WTC11 (cell line): ENCODE results near the gene IL16. TPM values are rescaled to one million over a fixed set of nuclear protein-coding genes. Genes with fewer than 3 reads are reported as not detected.
A peak's percentile ranks its signal among the peaks of the same experiment; 100 is the strongest.

Experiments
- ATAC-seq: fragments of 200-7000 bp; cut with Tn5 transposase; 2 replicates; pipeline ENCODE4 v1.10.0; 2021; ENCODE audit warnings: mild to moderate bottlenecking, moderate library complexity
- CTCF ChIA-PET: fragments of 300-600 bp; sonication (Branson Sonifier 250); formaldehyde crosslinking; loops from one replicate; lab custom pipeline; 2021; ENCODE audit warnings: antibody characterized with exemption; lab: Charles Lee
- POLR2A ChIA-PET: fragments of 350-600 bp; sonication (Branson Sonifier 250); formaldehyde crosslinking; loops from one replicate; lab custom pipeline; 2021; ENCODE audit warnings: antibody characterized with exemption; lab: Charles Lee
- DNase-seq: peaks from one replicate; pipeline ENCODE4 v3.0.0; 2021; ENCODE audit warnings: low spot score
- H3K27ac Mint-ChIP-seq: 2 replicates; pipeline ENCODE4 v1.8.0; 2021; ENCODE audit warnings: mixed read lengths
- H3K27me3 Mint-ChIP-seq: 2 replicates; pipeline ENCODE4 v1.8.0; 2021; ENCODE audit warnings: low read depth, mild to moderate bottlenecking, moderate library complexity, mixed read lengths
- H3K36me3 Mint-ChIP-seq: 2 replicates; pipeline ENCODE4 v1.8.0; 2021; ENCODE audit warnings: mixed read lengths
- H3K4me1 Mint-ChIP-seq: 2 replicates; pipeline ENCODE4 v1.8.0; 2022; ENCODE audit warnings: mixed read lengths
- H3K4me3 Mint-ChIP-seq: 2 replicates; pipeline ENCODE4 v1.8.0; 2021; ENCODE audit warnings: mild to moderate bottlenecking, moderate library complexity, mixed read lengths
- H3K9me3 Mint-ChIP-seq: 2 replicates; pipeline ENCODE4 v1.8.0; 2021; ENCODE audit warnings: mixed read lengths
- ARID4B ChIP-seq: sonication (generic); formaldehyde crosslinking; IDR thresholded peaks from 2 replicates; pipeline ENCODE4 v1.8.0; 2023; ENCODE audit warnings: missing genetic modification reagents, mild to moderate bottlenecking, borderline replicate concordance
- ATF1 ChIP-seq: sonication (generic); formaldehyde crosslinking; IDR thresholded peaks from 2 replicates; pipeline ENCODE4 v1.8.1; 2023; ENCODE audit warnings: mild to moderate bottlenecking, moderate library complexity, missing genetic modification reagents
- EMX1 ChIP-seq: fragments of 250-450 bp; sonication (Bioruptor Pico); IDR thresholded peaks from 2 replicates; pipeline ENCODE4 v1.8.0; 2021; ENCODE audit warnings: mild to moderate bottlenecking
- ERG ChIP-seq: fragments of 250-450 bp; sonication (Bioruptor Pico); IDR thresholded peaks from 2 replicates; pipeline ENCODE4 v1.8.0; 2021; ENCODE audit warnings: mild to moderate bottlenecking
- FOXP1 ChIP-seq: sonication (generic); formaldehyde crosslinking; IDR thresholded peaks from 2 replicates; pipeline ENCODE4 v1.8.0; 2022; ENCODE audit warnings: missing genetic modification reagents, mild to moderate bottlenecking, moderate library complexity, borderline replicate concordance
- HMGA2 ChIP-seq: fragments of 250-450 bp; sonication (Bioruptor Pico); IDR thresholded peaks from 2 replicates; pipeline ENCODE4 v1.4.0; 2021; ENCODE audit warnings: mild to moderate bottlenecking, moderate library complexity
- HMGXB4 ChIP-seq: sonication (generic); formaldehyde crosslinking; IDR thresholded peaks from 2 replicates; pipeline ENCODE4 v1.8.1; 2023; ENCODE audit warnings: mild to moderate bottlenecking, moderate library complexity, missing genetic modification reagents
- JAZF1 ChIP-seq: fragments of 250-450 bp; sonication (Bioruptor Pico); IDR thresholded peaks from 2 replicates; pipeline ENCODE4 v1.9.0; 2021; ENCODE audit warnings: moderate library complexity, mild to moderate bottlenecking, inconsistent platforms
- KAT7 ChIP-seq: sonication (generic); formaldehyde crosslinking; IDR thresholded peaks from 2 replicates; pipeline ENCODE4 v1.8.1; 2023; ENCODE audit warnings: missing genetic modification reagents, mild to moderate bottlenecking, borderline replicate concordance
- MLX ChIP-seq: sonication (generic); formaldehyde crosslinking; IDR thresholded peaks from 2 replicates; pipeline ENCODE4 v1.8.1; 2023; ENCODE audit warnings: mild to moderate bottlenecking, missing genetic modification reagents, moderate library complexity
- NFATC4 ChIP-seq: fragments of 250-450 bp; sonication (Bioruptor Pico); IDR thresholded peaks from 2 replicates; pipeline ENCODE4 v1.9.0; 2021; ENCODE audit warnings: mild to moderate bottlenecking
- NFYB ChIP-seq: sonication (generic); formaldehyde crosslinking; conservative IDR thresholded peaks from 2 replicates; pipeline ENCODE4 v1.8.0; 2022; ENCODE audit warnings: low read depth, missing genetic modification reagents
- NR3C1 ChIP-seq: sonication (generic); formaldehyde crosslinking; conservative IDR thresholded peaks from 2 replicates; pipeline ENCODE4 v1.8.1; 2023; ENCODE audit warnings: low read depth, mild to moderate bottlenecking, missing genetic modification reagents
- PRDM15 ChIP-seq: sonication (generic); formaldehyde crosslinking; IDR thresholded peaks from 2 replicates; pipeline ENCODE4 v1.8.0; 2022; ENCODE audit warnings: missing genetic modification reagents
- RELA ChIP-seq: sonication (generic); formaldehyde crosslinking; IDR thresholded peaks from 2 replicates; pipeline ENCODE4 v1.8.1; 2022; ENCODE audit warnings: missing genetic modification reagents, mild to moderate bottlenecking, borderline replicate concordance
- STAT6 ChIP-seq: sonication (generic); formaldehyde crosslinking; conservative IDR thresholded peaks from 2 replicates; pipeline ENCODE4 v1.8.1; 2023; ENCODE audit warnings: mild to moderate bottlenecking, low read depth, missing genetic modification reagents, moderate library complexity
- TCF7 ChIP-seq: sonication (generic); formaldehyde crosslinking; IDR thresholded peaks from 2 replicates; pipeline ENCODE4 v1.8.0; 2022; ENCODE audit warnings: mild to moderate bottlenecking, low read depth, missing genetic modification reagents, moderate library complexity
- USF2 ChIP-seq: sonication (generic); formaldehyde crosslinking; IDR thresholded peaks from 2 replicates; pipeline ENCODE4 v1.8.1; 2023; ENCODE audit warnings: mild to moderate bottlenecking, missing genetic modification reagents, moderate library complexity
- ZNF219 ChIP-seq: sonication (generic); formaldehyde crosslinking; IDR thresholded peaks from 2 replicates; pipeline ENCODE4 v1.8.0; 2023; ENCODE audit warnings: missing genetic modification reagents, mild to moderate bottlenecking, borderline replicate concordance
- total RNA-seq: library from RNA; stranded (reverse); gene quantifications from 3 replicates; pipeline ENCODE4 v1.2.3, GENCODE V29; 2021

The IL16 gene
- total RNA-seq, 1 experiment from 2014 or later, result 0.61 TPM

GRCh38 chr15:81222007-81222406 lies 25.3 kb downstream of the IL16 start:
- POLR2A ChIA-PET, result interaction anchor here (0.6 kb wide), 1 partner anchor 234 kb away, joined by 3 read pairs; no protein-coding TSS in a partner anchor
- DNase-seq, result no peak
- H3K27ac Mint-ChIP-seq, result no peak overlapping the region
- no peaks in the 10 kb centered on the region for H3K9me3 Mint-ChIP-seq
- no peaks in the 10 kb centered on the region for H3K4me1 Mint-ChIP-seq
- CTCF ChIA-PET, result interaction anchor here (2.1 kb wide), 1 partner anchor 44 kb away, joined by 14 read pairs; no protein-coding TSS in a partner anchor
- H3K4me3 Mint-ChIP-seq, result no peak overlapping the region
- no peaks in the 10 kb centered on the region; the same call in 1 of the 2 replicates for H3K27me3 Mint-ChIP-seq
- H3K36me3 Mint-ChIP-seq, result no peaks in the 10 kb centered on the region
- ATAC-seq, result peak; percentile 72
- TF ChIP-seq TCF7 (no peak), JAZF1 (CRISPR knock-in tag) (no peak), NR3C1 (CRISPR knock-in tag) (no peak), ATF1 (CRISPR knock-in tag) (no peak), USF2 (CRISPR knock-in tag) (no peak), NFATC4 (CRISPR knock-in tag) (no peak), KAT7 (CRISPR knock-in tag) (no peak), ZNF219 (CRISPR knock-in tag) (no peak), NFYB (CRISPR knock-in tag) (no peak), EMX1 (CRISPR knock-in tag) (no peak), ARID4B (CRISPR knock-in tag) (no peak), STAT6 (no peak), MLX (no peak), RELA (CRISPR knock-in tag) (no peak), HMGA2 (no peak), ERG (CRISPR knock-in tag) (no peak), HMGXB4 (CRISPR knock-in tag) (no peak), FOXP1 (CRISPR knock-in tag) (no peak), PRDM15 (no peak)
